EH (cell line): Measurements from ENCODE around the gene CARNS1.

Experiments used
- DNase-seq: peaks from one replicate; pipeline ENCODE4 v3.0.0-alpha.2; 2015; ENCODE audit warnings: low read depth

CARNS1 gene

DNA sequence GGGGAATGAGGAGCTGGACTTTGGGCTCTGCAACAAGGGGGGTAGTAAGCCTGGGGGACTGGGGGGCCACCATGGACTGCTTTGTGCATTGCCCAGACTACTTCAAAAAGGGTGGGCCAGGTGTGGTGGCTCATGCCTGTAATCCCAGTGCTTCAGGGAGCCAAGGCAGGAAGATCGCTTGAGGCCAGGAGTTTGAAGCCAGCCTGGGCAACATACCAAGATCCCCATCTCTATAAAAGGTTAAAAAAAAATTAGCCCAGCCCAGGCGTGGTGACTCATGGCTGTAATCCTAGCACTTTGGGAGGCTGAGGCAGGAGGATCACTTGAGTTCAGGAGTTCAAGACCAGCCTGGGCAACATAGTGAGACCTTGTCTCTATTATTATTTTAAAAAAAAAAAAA is 50.1 kb downstream of the CARNS1 start:
- DNase-seq: peak; percentile 49

DNA sequence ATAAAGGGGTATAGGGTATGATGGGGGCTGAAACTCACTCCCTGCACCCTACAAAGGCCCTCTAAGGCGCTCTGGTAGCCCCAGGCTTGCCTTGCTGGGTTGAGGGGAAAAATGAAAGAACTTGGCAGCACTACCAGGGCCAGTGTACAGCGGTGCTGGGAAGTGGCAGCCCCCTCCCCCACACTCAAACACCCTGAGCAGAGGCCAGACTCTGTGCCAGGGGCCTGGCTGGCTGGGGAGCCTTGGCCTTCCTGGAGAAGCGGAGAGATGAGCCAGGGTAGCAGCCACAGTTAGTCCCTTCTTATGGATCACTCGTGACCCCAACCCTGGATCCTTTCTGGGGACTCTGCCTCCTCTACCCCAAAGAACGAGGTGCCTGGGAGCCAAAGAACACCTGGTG is 50.9 kb downstream of the CARNS1 start:
- no peak for DNase-seq

DNA sequence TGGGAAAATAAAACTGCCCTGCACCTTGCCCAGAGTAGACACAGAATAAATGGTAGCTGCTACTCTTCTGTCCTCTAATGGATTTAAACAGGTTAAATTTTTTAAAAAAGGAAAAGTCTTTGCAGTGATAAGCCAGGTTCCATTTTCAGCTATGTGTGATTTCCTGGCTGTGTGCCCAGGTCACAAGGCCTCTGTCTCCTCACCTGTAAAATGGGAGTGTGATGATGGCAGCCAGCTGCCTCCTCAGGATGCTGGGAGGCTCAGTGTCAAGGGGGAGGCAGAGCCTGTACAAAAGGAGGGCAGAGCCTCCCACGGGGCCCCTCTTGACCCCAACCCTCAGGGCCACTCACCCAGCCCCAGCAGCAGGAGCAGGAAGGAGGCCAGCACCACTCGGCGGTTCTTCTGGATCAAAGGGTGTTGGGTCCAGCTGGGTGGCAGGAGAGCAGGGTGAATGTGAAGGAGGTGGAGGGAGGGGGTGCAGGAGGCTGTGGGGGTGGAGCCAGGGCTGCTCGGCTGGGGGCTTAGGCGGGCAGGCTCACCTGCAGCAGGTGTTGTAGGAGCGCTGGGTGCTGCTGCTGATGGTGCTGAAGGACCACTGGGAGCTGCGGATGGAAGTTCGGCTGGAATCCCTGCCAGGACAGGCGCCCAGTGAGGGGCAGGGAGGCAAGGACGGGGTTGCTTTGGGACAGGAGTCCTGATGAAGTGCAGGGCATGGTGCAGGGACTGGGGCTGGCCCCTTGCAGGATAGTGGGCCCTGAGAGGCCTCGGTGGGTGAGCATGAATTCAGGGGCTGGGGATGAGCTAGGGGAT is 51.7 kb downstream of the CARNS1 start:
- DNase-seq: no peak

DNA sequence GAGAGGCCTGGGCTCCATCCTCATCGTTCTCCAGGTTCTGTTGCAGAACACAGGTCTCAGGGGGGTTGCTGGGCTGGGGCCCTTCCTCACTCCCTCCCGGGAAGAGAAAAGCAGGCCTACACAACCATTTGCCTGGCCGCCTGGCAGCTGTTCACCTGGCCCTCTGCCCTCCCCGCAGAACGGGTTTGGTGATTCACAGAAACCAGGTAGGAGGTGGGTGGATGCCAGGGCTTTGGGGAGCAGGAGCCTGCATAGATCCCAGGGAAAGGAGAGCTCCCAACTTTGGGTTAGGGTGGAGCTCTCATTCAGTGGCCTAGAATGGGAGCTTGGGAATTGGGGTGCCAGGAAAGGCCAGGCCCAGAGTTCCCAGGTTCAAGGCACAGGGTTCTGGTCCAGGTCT is 52.6 kb downstream of the CARNS1 start:
- DNase-seq: no peak

- no peak for DNase-seq
Observed at GRCh38 chr11:67468456-67468758, 52.9 kb downstream of the CARNS1 start.

GRCh38 chr11:67468759-67469507 is 53.5 kb downstream of the CARNS1 start, which contains the start of gene TMEM134:
Gene TMEM134 (minus strand): TSS chr11:67469251. CDS start chr11:67469192, 59 bp downstream.
- peak; percentile 92 for DNase-seq

DNA sequence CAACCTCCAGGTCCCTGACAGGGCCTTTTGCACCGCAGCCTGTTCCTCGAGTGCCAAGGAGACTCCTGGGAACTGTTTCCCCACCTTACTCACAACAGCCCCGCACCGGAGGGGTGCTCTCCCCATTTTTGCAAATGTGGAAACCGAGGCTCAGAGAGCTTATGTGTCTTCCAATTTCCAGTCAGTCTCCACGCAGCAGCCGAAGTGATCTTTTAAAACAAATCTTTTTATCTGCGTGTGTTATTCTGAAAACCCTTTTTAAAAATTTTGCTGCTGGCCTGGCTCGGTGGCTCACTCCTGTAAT is 54.0 kb downstream of the CARNS1 start:
- no peak for DNase-seq

DNA sequence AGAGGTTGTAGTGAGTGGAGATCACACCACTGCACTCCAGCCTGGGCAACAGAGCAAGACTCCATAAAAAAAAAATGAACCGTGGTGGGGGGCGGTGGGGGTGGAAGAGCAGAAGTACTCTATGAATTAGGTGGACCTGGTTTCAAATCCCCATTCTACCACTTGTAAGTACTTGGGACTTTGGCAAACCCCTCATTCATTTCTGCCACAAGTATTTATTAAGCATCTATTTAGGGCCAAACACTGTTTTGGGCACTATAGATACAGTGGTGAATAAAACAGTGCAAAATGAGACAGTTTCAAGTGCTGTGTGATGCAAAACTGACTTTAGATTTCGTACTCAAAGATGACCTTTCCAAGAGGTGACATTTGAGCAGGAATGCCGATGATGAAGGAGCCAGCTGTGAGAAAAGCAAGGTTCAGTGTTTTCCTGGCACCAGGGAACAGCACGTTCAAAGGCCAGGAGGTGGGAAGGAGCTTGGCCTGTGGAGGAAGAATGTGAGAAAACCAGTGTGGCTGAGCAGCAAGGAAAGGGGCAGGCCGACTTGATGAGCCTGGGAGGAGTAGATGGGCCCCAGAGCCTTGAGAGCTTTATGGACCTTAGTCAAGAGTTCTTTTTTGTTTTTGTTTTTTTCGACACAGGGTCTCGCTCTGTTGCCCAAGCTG is 55.0 kb downstream of the CARNS1 start:
- no peak for DNase-seq

DNA sequence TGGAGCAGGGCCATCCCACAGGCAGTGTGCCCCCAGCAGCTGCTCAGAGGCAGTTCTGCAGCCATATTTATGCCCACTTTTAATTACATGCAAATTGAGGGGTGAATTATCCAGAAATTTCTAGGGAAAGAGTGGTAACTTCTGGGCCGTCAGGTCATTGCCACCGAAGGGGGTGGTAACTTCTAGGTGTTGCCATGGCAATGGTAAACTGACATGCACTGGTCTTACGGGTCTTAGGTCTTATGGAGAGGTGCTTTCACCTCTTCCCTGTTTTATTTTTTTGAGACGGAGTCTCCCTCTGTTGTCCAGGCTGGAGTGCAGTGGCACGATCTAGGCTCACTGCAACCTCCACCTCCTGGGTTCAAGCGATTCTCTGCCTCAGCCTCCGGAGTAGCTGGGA is 57.4 kb downstream of the CARNS1 start:
- DNase-seq: no peak
